ENCODE results near the gene PHF19. TPM values are rescaled to one million over a fixed set of nuclear protein-coding genes. Genes with fewer than 3 reads are reported as not detected.

Gene PHF19
- polyA plus RNA-seq, 4 donors, result 27.8 to 41.9 (median 37.3) TPM

GRCh38 chr9:120874226-120875194 lies 2.5 kb downstream of the PHF19 start:
- no peak for DNase-seq (ENCODE audit: low read depth in 4 of 4, low spot score in 2 of 4)

- DNase-seq (ENCODE audit: low read depth in 4 of 4, low spot score in 2 of 4), result no peak
Measured at GRCh38 chr9:120873512-120873911, 3.5 kb downstream of the PHF19 start.

- no peak for DNase-seq (ENCODE audit: low read depth in 4 of 4, low spot score in 2 of 4)
Measured at GRCh38 chr9:120872791-120873502, 4.0 kb downstream of the PHF19 start.

GRCh38 chr9:120870206-120870605 lies 6.8 kb downstream of the PHF19 start:
- DNase-seq (ENCODE audit: low read depth in 4 of 4, low spot score in 2 of 4), result no peak

GRCh38 chr9:120869726-120870125 lies 7.3 kb downstream of the PHF19 start:
- DNase-seq (ENCODE audit: low read depth in 4 of 4, low spot score in 2 of 4), result no peak

- DNase-seq (ENCODE audit: low read depth in 4 of 4, low spot score in 2 of 4), result no peak
Measured at GRCh38 chr9:120869360-120869687, 7.7 kb downstream of the PHF19 start.

GRCh38 chr9:120868676-120869359 lies 8.2 kb downstream of the PHF19 start:
- DNase-seq (ENCODE audit: low read depth in 4 of 4, low spot score in 2 of 4), result peak in 3 of 4 donors; percentile 62 to 83 (median 76)

- DNase-seq (ENCODE audit: low read depth in 4 of 4, low spot score in 2 of 4), result no peak
Measured at GRCh38 chr9:120868339-120868675, 8.7 kb downstream of the PHF19 start.

GRCh38 chr9:120867676-120868338 lies 9.2 kb downstream of the PHF19 start:
- DNase-seq (ENCODE audit: low read depth in 4 of 4, low spot score in 2 of 4), result no peak

GRCh38 chr9:120866651-120867050 lies 10.3 kb downstream of the PHF19 start:
- no peak for DNase-seq (ENCODE audit: low read depth in 4 of 4, low spot score in 2 of 4)

- no peak for DNase-seq (ENCODE audit: low read depth in 4 of 4, low spot score in 2 of 4)
Measured at GRCh38 chr9:120865809-120866208, 11.2 kb downstream of the PHF19 start.

GRCh38 chr9:120865176-120865575 lies 11.8 kb downstream of the PHF19 start:
- DNase-seq (ENCODE audit: low read depth in 4 of 4, low spot score in 2 of 4), result no peak

GRCh38 chr9:120864719-120865118 lies 12.3 kb downstream of the PHF19 start:
- DNase-seq (ENCODE audit: low read depth in 4 of 4, low spot score in 2 of 4), result no peak

GRCh38 chr9:120863833-120864232 lies 13.2 kb downstream of the PHF19 start:
- DNase-seq (ENCODE audit: low read depth in 4 of 4, low spot score in 2 of 4), result no peak

- no peak for DNase-seq (ENCODE audit: low read depth in 4 of 4, low spot score in 2 of 4)
Measured at GRCh38 chr9:120862452-120862851, 14.5 kb downstream of the PHF19 start.

GRCh38 chr9:120861935-120862334 lies 15.1 kb downstream of the PHF19 start:
- DNase-seq (ENCODE audit: low read depth in 4 of 4, low spot score in 2 of 4), result no peak

- DNase-seq (ENCODE audit: low read depth in 4 of 4, low spot score in 2 of 4), result no peak
Measured at GRCh38 chr9:120860083-120860482, 16.9 kb downstream of the PHF19 start.

- DNase-seq (ENCODE audit: low read depth in 4 of 4, low spot score in 2 of 4), result no peak
Measured at GRCh38 chr9:120859361-120859760, 17.6 kb downstream of the PHF19 start.

GRCh38 chr9:120857902-120858301 lies 19.1 kb downstream of the PHF19 start:
- DNase-seq (ENCODE audit: low read depth in 4 of 4, low spot score in 2 of 4), result no peak

- no peak for DNase-seq (ENCODE audit: low read depth in 4 of 4, low spot score in 2 of 4)
Measured at GRCh38 chr9:120857481-120857880, 19.5 kb downstream of the PHF19 start.

- no peak for DNase-seq (ENCODE audit: low read depth in 4 of 4, low spot score in 2 of 4)
Measured at GRCh38 chr9:120856700-120857099, 20.3 kb downstream of the PHF19 start.

All from left renal cortex interstitium (tissue), 4 donors.